HG03045 (cell line): ENCODE data around the gene LSM10.

Source experiments
- ATAC-seq: cut with Tn5 transposase; IDR thresholded peaks from one replicate; pipeline ENCODE4 v1.9.1; 2021; ENCODE audit warnings: mild to moderate bottlenecking, moderate library complexity; ENCODE audit not compliant: unreplicated experiment

LSM10 gene

GRCh38 chr1:36354486-36354885 is 43.2 kb downstream of the LSM10 start:
- ATAC-seq = no peak

- no peak for ATAC-seq
Measured at GRCh38 chr1:36352910-36353878, 44.5 kb downstream of the LSM10 start.

GRCh38 chr1:36352125-36352909 is 45.4 kb downstream of the LSM10 start:
- no peak for ATAC-seq

- ATAC-seq = no peak
Measured at GRCh38 chr1:36351227-36351977, 46.3 kb downstream of the LSM10 start.

GRCh38 chr1:36350659-36351226 is 47.0 kb downstream of the LSM10 start:
- ATAC-seq = no peak

- ATAC-seq = no peak
Measured at GRCh38 chr1:36349839-36350238, 47.9 kb downstream of the LSM10 start.

- ATAC-seq = no peak
Measured at GRCh38 chr1:36349241-36349671, 48.5 kb downstream of the LSM10 start.

GRCh38 chr1:36346741-36347370 is 50.9 kb downstream of the LSM10 start:
- ATAC-seq = no peak

GRCh38 chr1:36345353-36345752 is 52.4 kb downstream of the LSM10 start:
- ATAC-seq = no peak

- ATAC-seq = no peak
Measured at GRCh38 chr1:36344395-36344680, 53.4 kb downstream of the LSM10 start.

GRCh38 chr1:36343651-36344394 is 53.9 kb downstream of the LSM10 start:
- ATAC-seq = no peak
